HepG2 (cell line): ENCODE results near the gene TCF7L2. TPM values are rescaled to one million over a fixed set of nuclear protein-coding genes. Genes with fewer than 3 reads are reported as not detected.

Source experiments
- ATF3 ChIP-seq: sonication (generic); formaldehyde crosslinking; IDR thresholded peaks from 2 replicates; pipeline ENCODE4 v1.4.0; 2020; ENCODE audit warnings: missing genetic modification reagents
- BRD4 ChIP-seq: sonication (generic); formaldehyde crosslinking; IDR thresholded peaks from 2 replicates; pipeline ENCODE4 v1.4.0; 2020; ENCODE audit warnings: missing genetic modification reagents
- CHCHD3 ChIP-seq: sonication (generic); formaldehyde crosslinking; IDR thresholded peaks from 2 replicates; pipeline ENCODE4 v1.8.0; 2022; ENCODE audit warnings: mild to moderate bottlenecking, missing genetic modification reagents, moderate library complexity
- HDAC2 ChIP-seq: sonication (generic); formaldehyde crosslinking; IDR thresholded peaks from 2 replicates; pipeline ENCODE4 v1.4.0; 2020; ENCODE audit warnings: missing genetic modification reagents
- HOXA9 ChIP-seq: sonication (generic); formaldehyde crosslinking; IDR thresholded peaks from 2 replicates; pipeline ENCODE4 v1.8.1; 2022; ENCODE audit warnings: missing genetic modification reagents, mild to moderate bottlenecking, moderate library complexity, borderline replicate concordance
- IRF9 ChIP-seq: sonication (generic); formaldehyde crosslinking; IDR thresholded peaks from 2 replicates; pipeline ENCODE4 v1.8.0; 2022; ENCODE audit warnings: missing genetic modification reagents, mild to moderate bottlenecking, borderline replicate concordance
- KDM4B ChIP-seq: sonication (generic); formaldehyde crosslinking; IDR thresholded peaks from 2 replicates; pipeline ENCODE4 v1.4.0; 2020; ENCODE audit warnings: missing genetic modification reagents
- MBNL3 ChIP-seq: fragments of 250-450 bp; sonication (Bioruptor Pico); conservative IDR thresholded peaks from 2 replicates; pipeline ENCODE4 v1.8.0; 2022; ENCODE audit warnings: mild to moderate bottlenecking, inconsistent platforms
- PTBP1 ChIP-seq: fragments of 200-400 bp; formaldehyde crosslinking; IDR thresholded peaks from 2 replicates; pipeline ENCODE4 v1.6.1; 2018; ENCODE audit warnings: low read length, low read depth; ENCODE audit not compliant: poor library complexity, severe bottlenecking
- STAG1 ChIP-seq: sonication (generic); formaldehyde crosslinking; IDR thresholded peaks from 2 replicates; pipeline ENCODE4 v1.4.0; 2020; ENCODE audit warnings: missing genetic modification reagents
- TARDBP ChIP-seq: sonication (generic); formaldehyde crosslinking; IDR thresholded peaks from 2 replicates; pipeline ENCODE4 v1.8.0; 2022; ENCODE audit warnings: mild to moderate bottlenecking, missing genetic modification reagents
- ZEB1 ChIP-seq: IDR thresholded peaks from 2 replicates; pipeline ENCODE4 v1.6.1; 2012; ENCODE audit warnings: mild to moderate bottlenecking, low read depth, inconsistent platforms; ENCODE audit not compliant: insufficient replicate concordance
- ZNF430 ChIP-seq: sonication (generic); formaldehyde crosslinking; IDR thresholded peaks from 2 replicates; pipeline ENCODE4 v1.9.0; 2021; ENCODE audit warnings: mild to moderate bottlenecking, missing genetic modification reagents
- ZNF484 ChIP-seq: sonication (generic); formaldehyde crosslinking; IDR thresholded peaks from 2 replicates; pipeline ENCODE4 v1.5.1; 2020; ENCODE audit warnings: mild to moderate bottlenecking, low read depth, missing genetic modification reagents, borderline replicate concordance
- ZNF761 ChIP-seq: sonication (generic); formaldehyde crosslinking; conservative IDR thresholded peaks from 2 replicates; pipeline ENCODE4 v1.4.0; 2020; ENCODE audit warnings: mild to moderate bottlenecking, missing genetic modification reagents
- ZNF83 ChIP-seq: sonication (generic); formaldehyde crosslinking; IDR thresholded peaks from 2 replicates; pipeline ENCODE4 v1.4.0; 2020; ENCODE audit warnings: missing genetic modification reagents, mild to moderate bottlenecking, borderline replicate concordance
- polyA plus RNA-seq, 8 experiments: library from polyadenylated mRNA; depleted of rRNA in 3 of 8; stranded (reverse) in 7 of 8; unstranded in 1 of 8; fragments of >200 nt; fragmentation: Illumina TruSeq in 4 of 8; extraction: Trizol in 4 of 8; gene quantifications; 2 replicates each; pipeline versions ENCODE4 v1.2.1 to v1.2.3, GENCODE V29; 2011 to 2016; ENCODE audit warnings: low read depth in 4 of 8, missing spikeins in 1 of 8, mixed read lengths in 1 of 8; ENCODE audit not compliant: insufficient read depth in 1 of 8
- total RNA-seq, 5 experiments: library from RNA; depleted of rRNA; stranded (reverse); fragments of >200 nt; fragmentation: Illumina TruSeq; extraction: Trizol; gene quantifications; 2 replicates each; pipeline ENCODE4 v1.2.3, GENCODE V29; 2016; ENCODE audit warnings: low read depth in 1 of 5
- TF ChIP-seq, protein P1 (sequence below): sonication (generic); formaldehyde crosslinking; IDR thresholded peaks from 2 replicates; pipeline ENCODE4 v1.5.1; 2020; ENCODE audit warnings: mild to moderate bottlenecking, missing genetic modification reagents, moderate library complexity
- TF ChIP-seq, protein P2 (sequence below): sonication (generic); formaldehyde crosslinking; IDR thresholded peaks from 2 replicates; pipeline ENCODE4 v1.5.1; 2020; ENCODE audit warnings: mild to moderate bottlenecking, missing genetic modification reagents, borderline replicate concordance

The TCF7L2 gene
- total and polyA plus RNA-seq, 2 of the 13 experiments (the other 11 are each of a cell fraction or from before 2014, with no cell fraction given), result 3.9 to 13.7 TPM

DNA sequence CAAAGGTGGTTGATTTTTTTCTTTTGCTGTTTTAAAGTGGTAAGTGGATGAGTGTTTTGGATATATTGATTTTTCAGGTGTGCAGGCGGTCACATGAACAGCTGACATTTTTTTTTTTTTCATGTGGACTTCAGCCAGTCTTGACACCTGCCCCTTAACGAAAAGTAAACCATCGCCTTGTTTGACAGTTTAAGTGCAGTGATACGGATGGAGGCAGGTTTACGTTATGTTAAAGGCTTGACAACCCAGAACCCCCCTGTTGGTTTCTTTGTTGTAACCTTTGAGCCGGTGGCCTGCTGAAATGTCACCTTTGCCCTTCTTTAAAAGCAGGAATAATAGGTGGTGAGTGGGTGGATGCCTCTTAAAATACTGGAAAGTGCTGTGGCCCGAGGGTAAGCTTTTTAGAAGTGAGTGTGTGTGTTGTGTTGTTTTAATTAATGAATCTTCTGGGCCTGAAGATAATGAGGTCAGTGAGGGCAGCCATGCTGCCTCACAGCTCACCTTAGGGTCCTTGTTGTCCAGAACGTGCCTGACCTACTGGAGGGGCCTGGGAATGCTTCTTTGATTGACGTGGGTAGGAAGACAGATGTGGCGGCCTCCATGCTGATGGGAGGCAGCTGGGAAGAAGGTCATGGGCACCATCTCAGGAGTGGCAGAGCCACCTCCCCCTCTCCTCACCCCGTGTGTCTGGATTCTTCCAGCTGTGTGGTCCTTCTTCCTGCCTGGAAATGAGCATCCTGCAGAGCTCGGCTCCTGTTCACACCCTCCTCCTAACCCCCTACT is 69.8 kb downstream of the TCF7L2 start (continued):
- no peak for TF ChIP-seq ATF3 (CRISPR knock-in tag)
- TF ChIP-seq, protein P1, sequence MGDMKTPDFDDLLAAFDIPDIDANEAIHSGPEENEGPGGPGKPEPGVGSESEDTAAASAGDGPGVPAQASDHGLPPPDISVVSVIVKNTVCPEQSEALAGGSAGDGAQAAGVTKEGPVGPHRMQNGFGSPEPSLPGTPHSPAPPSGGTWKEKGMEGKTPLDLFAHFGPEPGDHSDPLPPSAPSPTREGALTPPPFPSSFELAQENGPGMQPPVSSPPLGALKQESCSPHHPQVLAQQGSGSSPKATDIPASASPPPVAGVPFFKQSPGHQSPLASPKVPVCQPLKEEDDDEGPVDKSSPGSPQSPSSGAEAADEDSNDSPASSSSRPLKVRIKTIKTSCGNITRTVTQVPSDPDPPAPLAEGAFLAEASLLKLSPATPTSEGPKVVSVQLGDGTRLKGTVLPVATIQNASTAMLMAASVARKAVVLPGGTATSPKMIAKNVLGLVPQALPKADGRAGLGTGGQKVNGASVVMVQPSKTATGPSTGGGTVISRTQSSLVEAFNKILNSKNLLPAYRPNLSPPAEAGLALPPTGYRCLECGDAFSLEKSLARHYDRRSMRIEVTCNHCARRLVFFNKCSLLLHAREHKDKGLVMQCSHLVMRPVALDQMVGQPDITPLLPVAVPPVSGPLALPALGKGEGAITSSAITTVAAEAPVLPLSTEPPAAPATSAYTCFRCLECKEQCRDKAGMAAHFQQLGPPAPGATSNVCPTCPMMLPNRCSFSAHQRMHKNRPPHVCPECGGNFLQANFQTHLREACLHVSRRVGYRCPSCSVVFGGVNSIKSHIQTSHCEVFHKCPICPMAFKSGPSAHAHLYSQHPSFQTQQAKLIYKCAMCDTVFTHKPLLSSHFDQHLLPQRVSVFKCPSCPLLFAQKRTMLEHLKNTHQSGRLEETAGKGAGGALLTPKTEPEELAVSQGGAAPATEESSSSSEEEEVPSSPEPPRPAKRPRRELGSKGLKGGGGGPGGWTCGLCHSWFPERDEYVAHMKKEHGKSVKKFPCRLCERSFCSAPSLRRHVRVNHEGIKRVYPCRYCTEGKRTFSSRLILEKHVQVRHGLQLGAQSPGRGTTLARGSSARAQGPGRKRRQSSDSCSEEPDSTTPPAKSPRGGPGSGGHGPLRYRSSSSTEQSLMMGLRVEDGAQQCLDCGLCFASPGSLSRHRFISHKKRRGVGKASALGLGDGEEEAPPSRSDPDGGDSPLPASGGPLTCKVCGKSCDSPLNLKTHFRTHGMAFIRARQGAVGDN (CRISPR knock-in tag), result peak; percentile 49
- no peak for TF ChIP-seq ZNF430 (CRISPR knock-in tag)
- no peak for TF ChIP-seq BRD4
- TF ChIP-seq HDAC2 (CRISPR knock-in tag), result peak; percentile 78
- no peak for TF ChIP-seq MBNL3
- no peak for TF ChIP-seq ZNF83 (CRISPR knock-in tag)
- no peak for TF ChIP-seq HOXA9
- no peak for TF ChIP-seq CHCHD3 (CRISPR knock-in tag)
- TF ChIP-seq, protein P2, sequence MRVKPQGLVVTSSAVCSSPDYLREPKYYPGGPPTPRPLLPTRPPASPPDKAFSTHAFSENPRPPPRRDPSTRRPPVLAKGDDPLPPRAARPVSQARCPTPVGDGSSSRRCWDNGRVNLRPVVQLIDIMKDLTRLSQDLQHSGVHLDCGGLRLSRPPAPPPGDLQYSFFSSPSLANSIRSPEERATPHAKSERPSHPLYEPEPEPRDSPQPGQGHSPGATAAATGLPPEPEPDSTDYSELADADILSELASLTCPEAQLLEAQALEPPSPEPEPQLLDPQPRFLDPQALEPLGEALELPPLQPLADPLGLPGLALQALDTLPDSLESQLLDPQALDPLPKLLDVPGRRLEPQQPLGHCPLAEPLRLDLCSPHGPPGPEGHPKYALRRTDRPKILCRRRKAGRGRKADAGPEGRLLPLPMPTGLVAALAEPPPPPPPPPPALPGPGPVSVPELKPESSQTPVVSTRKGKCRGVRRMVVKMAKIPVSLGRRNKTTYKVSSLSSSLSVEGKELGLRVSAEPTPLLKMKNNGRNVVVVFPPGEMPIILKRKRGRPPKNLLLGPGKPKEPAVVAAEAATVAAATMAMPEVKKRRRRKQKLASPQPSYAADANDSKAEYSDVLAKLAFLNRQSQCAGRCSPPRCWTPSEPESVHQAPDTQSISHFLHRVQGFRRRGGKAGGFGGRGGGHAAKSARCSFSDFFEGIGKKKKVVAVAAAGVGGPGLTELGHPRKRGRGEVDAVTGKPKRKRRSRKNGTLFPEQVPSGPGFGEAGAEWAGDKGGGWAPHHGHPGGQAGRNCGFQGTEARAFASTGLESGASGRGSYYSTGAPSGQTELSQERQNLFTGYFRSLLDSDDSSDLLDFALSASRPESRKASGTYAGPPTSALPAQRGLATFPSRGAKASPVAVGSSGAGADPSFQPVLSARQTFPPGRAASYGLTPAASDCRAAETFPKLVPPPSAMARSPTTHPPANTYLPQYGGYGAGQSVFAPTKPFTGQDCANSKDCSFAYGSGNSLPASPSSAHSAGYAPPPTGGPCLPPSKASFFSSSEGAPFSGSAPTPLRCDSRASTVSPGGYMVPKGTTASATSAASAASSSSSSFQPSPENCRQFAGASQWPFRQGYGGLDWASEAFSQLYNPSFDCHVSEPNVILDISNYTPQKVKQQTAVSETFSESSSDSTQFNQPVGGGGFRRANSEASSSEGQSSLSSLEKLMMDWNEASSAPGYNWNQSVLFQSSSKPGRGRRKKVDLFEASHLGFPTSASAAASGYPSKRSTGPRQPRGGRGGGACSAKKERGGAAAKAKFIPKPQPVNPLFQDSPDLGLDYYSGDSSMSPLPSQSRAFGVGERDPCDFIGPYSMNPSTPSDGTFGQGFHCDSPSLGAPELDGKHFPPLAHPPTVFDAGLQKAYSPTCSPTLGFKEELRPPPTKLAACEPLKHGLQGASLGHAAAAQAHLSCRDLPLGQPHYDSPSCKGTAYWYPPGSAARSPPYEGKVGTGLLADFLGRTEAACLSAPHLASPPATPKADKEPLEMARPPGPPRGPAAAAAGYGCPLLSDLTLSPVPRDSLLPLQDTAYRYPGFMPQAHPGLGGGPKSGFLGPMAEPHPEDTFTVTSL (CRISPR knock-in tag), result peak; percentile 68; the same call in 1 of the 2 replicates
- no peak for TF ChIP-seq TARDBP (CRISPR knock-in tag)
- TF ChIP-seq PTBP1, result no peak
- no peak for TF ChIP-seq KDM4B (CRISPR knock-in tag)
- peak; percentile 98 for TF ChIP-seq ZEB1
- no peak for TF ChIP-seq ZNF484
- peak; percentile 32 for TF ChIP-seq STAG1 (CRISPR knock-in tag)
- no peak for TF ChIP-seq IRF9 (CRISPR knock-in tag)
- 0 out of 2 replicates have a peak, but pooled peaks have one; percentile 31 for TF ChIP-seq ZNF761
